Tibial artery (tissue), 4 donors: Measurements from ENCODE around the gene MED14.

Source experiments
- DNase-seq, 2 donors: peaks; one replicate each; pipeline ENCODE4 v3.0.0-alpha.2; 2019
- H3K27ac ChIP-seq, 2 donors: fragments of 200-600 bp; sonication (generic) in 1 of 2; 1 replicate in 1 of 2; 2 replicates in 1 of 2; pipeline ENCODE4 v1.5.1; 2018 to 2019; ENCODE audit warnings: mild to moderate bottlenecking in 1 of 2
- H3K27me3 ChIP-seq, 2 donors: fragments of 200-600 bp; sonication (generic) in 1 of 2; one replicate each; pipeline versions ENCODE4 v1.5.1 to v1.6.0; 2016 to 2019
- H3K36me3 ChIP-seq, 3 donors: fragments of 200-600 bp; sonication (generic) in 2 of 3; one replicate each; pipeline ENCODE4 v1.5.1; 2016 to 2019; ENCODE audit warnings: mild to moderate bottlenecking in 2 of 3
- H3K4me1 ChIP-seq, 4 donors: fragments of 200-600 bp; sonication (generic) in 2 of 4; 1 replicate in 3 of 4; 2 replicates in 1 of 4; pipeline ENCODE4 v1.5.1; 2016 to 2019
- H3K4me3 ChIP-seq, 2 donors: fragments of 200-600 bp; sonication (generic) in 1 of 2; 1 replicate in 1 of 2; 2 replicates in 1 of 2; pipeline ENCODE4 v1.5.1; 2018 to 2019; ENCODE audit warnings: mild to moderate bottlenecking in 2 of 2
- H3K9me3 ChIP-seq, 3 donors: fragments of 200-600 bp; sonication (generic) in 1 of 3; one replicate each; pipeline ENCODE4 v1.5.1; 2016 to 2019
- intact Hi-C: fragments of 100-400 bp; cut with DNase I; formaldehyde crosslinking; loops from one replicate; pipeline ENCODE4 v1.15.0; 2023; ENCODE audit warnings: low total_unique reads
- TF ChIP-seq, protein P1 (sequence below), 2 experiments: fragments of 200-600 bp in 1 of 2; fragments of 450-650 bp in 1 of 2; IDR thresholded peaks; one replicate each; pipeline ENCODE4 v1.5.1; 2017 to 2019; ENCODE audit warnings: antibody characterized with exemption in 2 of 2, mild to moderate bottlenecking in 1 of 2, moderate library complexity in 1 of 2

The MED14 gene

DNA sequence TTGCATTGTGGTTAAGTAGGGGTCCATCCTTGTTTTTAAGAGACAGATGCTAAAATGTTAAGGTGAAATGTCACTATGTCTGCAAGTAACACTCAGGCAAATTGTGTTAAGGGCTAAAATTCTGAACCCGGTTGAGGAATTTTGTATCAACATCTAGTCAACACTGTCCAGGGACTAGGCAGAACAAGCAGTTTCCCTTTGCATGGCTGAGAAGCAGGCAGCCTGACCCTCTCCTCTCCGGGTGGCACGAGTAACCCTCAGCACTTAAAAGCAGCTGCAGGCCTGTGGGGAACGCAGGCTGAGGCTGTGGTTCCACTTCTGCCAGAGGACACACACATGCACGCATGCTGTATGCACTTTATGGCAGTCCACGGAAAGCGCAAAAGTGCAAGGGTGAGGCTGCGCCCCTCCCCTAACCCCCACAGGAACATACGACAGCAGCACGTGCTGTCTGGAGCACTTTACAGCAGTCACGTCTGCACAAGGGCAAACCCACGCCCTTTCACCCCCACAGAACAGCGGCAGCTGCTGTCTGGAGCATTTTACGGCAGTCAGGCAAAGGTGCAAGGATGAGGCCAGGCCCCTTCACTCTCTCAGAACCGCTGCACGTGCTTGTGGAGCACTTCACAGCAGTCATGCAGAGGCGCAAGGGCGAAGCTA is 112.7 kb downstream of the MED14 start:
- Histone ChIP-seq H3K27me3 (no peaks in the 10 kb centered on the region), H3K36me3 (peaks cover 0 to 10% (median 0%) of the 10 kb centered on the region in 3 donors), H3K4me1 (no peaks in the 10 kb centered on the region), H3K4me3 (no peak overlapping the region), H3K27ac (no peak overlapping the region), H3K9me3 (peaks cover 0 to 3% (median 0%) of the 10 kb centered on the region in 3 donors)
- TF ChIP-seq, protein P1, sequence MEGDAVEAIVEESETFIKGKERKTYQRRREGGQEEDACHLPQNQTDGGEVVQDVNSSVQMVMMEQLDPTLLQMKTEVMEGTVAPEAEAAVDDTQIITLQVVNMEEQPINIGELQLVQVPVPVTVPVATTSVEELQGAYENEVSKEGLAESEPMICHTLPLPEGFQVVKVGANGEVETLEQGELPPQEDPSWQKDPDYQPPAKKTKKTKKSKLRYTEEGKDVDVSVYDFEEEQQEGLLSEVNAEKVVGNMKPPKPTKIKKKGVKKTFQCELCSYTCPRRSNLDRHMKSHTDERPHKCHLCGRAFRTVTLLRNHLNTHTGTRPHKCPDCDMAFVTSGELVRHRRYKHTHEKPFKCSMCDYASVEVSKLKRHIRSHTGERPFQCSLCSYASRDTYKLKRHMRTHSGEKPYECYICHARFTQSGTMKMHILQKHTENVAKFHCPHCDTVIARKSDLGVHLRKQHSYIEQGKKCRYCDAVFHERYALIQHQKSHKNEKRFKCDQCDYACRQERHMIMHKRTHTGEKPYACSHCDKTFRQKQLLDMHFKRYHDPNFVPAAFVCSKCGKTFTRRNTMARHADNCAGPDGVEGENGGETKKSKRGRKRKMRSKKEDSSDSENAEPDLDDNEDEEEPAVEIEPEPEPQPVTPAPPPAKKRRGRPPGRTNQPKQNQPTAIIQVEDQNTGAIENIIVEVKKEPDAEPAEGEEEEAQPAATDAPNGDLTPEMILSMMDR (IDR thresholded peaks at IDR 0.05): no peak
- DNase-seq: no peak
- intact Hi-C loops: no loop called here

DNA sequence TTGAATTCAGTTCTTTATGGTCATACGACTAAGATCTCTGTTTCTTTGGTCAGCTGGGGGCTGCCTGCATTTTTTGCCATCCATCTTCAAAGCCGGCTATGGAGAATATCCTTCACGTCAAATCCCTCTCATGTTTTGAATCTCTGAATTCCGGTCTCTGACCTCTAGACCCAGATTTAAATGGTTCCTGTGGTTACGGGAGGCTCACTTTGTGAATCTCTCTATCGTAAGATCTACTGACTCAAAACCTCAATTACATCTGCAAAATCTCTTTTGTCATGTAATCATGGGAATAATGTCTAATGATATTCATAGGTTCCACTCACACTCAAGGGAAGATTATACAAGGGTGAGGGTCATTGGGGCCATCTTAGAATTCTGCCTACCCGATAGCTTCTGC is 117.8 kb downstream of the MED14 start:
- intact Hi-C loops: no loop called here
- no peaks in the 10 kb centered on the region for H3K27me3 ChIP-seq
- TF ChIP-seq, protein P1 (IDR thresholded peaks at IDR 0.05): no peak
- H3K27ac ChIP-seq: no peak overlapping the region
- no peaks in the 10 kb centered on the region for H3K36me3 ChIP-seq
- H3K4me1 ChIP-seq: no peaks in the 10 kb centered on the region
- H3K4me3 ChIP-seq: no peak overlapping the region
- DNase-seq: no peak
- H3K9me3 ChIP-seq: no peaks in the 10 kb centered on the region

DNA sequence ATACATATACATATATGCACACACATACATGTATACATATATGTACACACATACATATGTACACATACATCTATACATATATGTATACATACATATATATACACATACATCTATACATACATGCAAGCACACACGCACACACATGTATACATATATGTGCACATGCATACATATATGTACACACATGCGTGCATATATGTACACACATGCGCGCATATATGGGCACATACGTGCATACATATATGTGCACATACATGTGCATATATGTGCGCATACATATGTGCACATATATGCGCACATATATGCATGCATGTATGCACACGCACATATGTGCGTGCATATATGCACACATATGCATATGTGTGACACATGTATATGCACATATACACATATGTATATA is 119.4 kb downstream of the MED14 start:
- Histone ChIP-seq H3K4me3 (no peak overlapping the region), H3K4me1 (no peaks in the 10 kb centered on the region), H3K36me3 (no peaks in the 10 kb centered on the region), H3K9me3 (no peaks in the 10 kb centered on the region), H3K27me3 (no peaks in the 10 kb centered on the region), H3K27ac (no peak overlapping the region)
- no peak for DNase-seq
- TF ChIP-seq, protein P1 (IDR thresholded peaks at IDR 0.05): no peak
- intact Hi-C loops: no loop called here

DNA sequence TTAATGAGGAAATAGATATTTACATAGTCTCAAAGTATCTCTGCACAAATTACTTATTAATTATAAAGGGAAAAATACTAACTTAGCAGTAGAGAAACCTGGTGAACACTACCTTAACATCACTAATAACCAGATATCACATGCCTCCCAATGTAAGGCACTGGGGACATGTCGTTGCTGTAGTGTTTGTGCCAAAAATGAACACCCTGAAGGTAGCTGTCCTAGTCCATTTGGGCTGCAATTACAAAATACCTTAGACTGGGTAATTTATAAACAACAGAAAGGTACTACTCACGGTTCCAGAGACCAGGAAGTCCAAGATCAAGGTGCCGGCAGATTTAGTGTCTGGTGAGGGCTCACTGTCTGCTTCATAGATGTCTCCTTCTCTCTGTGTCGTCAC is 122.8 kb downstream of the MED14 start:
- no peak overlapping the region for H3K4me3 ChIP-seq
- H3K27me3 ChIP-seq: no peaks in the 10 kb centered on the region
- no peaks in the 10 kb centered on the region for H3K4me1 ChIP-seq
- no peaks in the 10 kb centered on the region for H3K9me3 ChIP-seq
- no peaks in the 10 kb centered on the region for H3K36me3 ChIP-seq
- TF ChIP-seq, protein P1 (IDR thresholded peaks at IDR 0.05): no peak
- no peak for DNase-seq
- H3K27ac ChIP-seq: no peak overlapping the region
- intact Hi-C loops: no loop called here

DNA sequence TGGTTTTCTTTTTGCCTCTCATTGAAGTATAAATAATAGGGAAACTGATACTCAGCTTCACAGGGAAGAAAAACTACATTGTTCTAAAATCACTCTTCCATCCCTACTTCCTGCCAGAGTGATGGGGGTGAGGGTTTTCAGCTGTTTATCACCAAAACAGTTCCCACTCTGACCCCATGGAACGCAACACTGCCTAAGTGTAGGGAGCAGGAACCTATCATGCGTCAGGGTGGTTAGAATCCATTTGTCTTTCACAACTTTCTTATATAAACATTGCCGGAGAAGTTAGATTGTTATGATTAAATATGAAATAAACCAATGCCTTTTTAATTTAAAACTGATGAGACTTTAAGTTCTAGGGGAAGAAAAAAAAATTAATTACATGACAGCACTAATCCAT is 128.0 kb downstream of the MED14 start:
- H3K27ac ChIP-seq: no peak overlapping the region
- no peaks in the 10 kb centered on the region for H3K27me3 ChIP-seq
- H3K4me1 ChIP-seq: no peaks in the 10 kb centered on the region
- H3K36me3 ChIP-seq: peaks cover 0 to 8% (median 0%) of the 10 kb centered on the region in 3 donors
- no peak overlapping the region for H3K4me3 ChIP-seq
- TF ChIP-seq, protein P1 (IDR thresholded peaks at IDR 0.05): no peak
- no peak for DNase-seq
- intact Hi-C loops: no loop called here
- H3K9me3 ChIP-seq: no peaks in the 10 kb centered on the region

DNA sequence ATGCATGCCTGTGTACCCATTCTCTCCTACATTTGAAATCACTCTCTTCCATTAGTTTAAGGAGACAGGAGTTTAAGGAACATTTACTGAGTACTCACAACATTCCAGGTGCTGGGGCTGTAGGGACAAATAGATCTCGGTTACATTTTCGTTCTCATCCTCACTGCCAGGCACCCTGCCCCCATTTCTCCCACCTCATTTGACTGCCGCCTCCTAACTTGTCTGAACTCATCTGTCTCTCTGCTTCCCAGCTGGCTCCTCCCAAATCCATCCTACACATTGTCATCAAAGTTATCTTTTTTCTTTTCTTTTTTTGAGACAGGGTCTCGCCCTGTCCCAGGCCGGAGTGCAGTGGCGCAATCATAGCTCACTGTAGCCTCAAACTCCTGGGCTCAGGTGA is 131.9 kb downstream of the MED14 start:
- H3K4me1 ChIP-seq: no peaks in the 10 kb centered on the region
- no peaks in the 10 kb centered on the region for H3K27me3 ChIP-seq
- DNase-seq: no peak
- no peak overlapping the region for H3K4me3 ChIP-seq
- TF ChIP-seq, protein P1 (IDR thresholded peaks at IDR 0.05): no peak
- H3K27ac ChIP-seq: no peak overlapping the region
- H3K9me3 ChIP-seq: no peaks in the 10 kb centered on the region
- intact Hi-C loops: no loop called here
- peaks cover 9 to 16% (median 15%) of the 10 kb centered on the region in 3 donors for H3K36me3 ChIP-seq
